Psoas muscle (tissue), 8 donors: Measurements from ENCODE around the gene PTGER2. TPM values are rescaled to one million over a fixed set of nuclear protein-coding genes. Genes with fewer than 3 reads are reported as not detected.

Experiments used
- ATAC-seq, 4 donors: fragments of 200-7000 bp; cut with Tn5 transposase; one replicate each; pipeline ENCODE4 v1.9.1; 2020; ENCODE audit warnings: moderate library complexity in 3 of 4, mild to moderate bottlenecking in 2 of 4
- DNase-seq, 2 donors: peaks; one replicate each; pipeline ENCODE4 v3.0.0-alpha.2; 2020
- H3K27ac ChIP-seq: fragments of 200-600 bp; one replicate; pipeline ENCODE4 v1.8.0; 2022
- H3K27me3 ChIP-seq, 3 donors: fragments of 200-600 bp in 1 of 3; one replicate each; pipeline versions ENCODE4 v1.6.1 to v1.8.0; 2013 to 2022; ENCODE audit warnings: low read length in 2 of 3, mild to moderate bottlenecking in 2 of 3, moderate library complexity in 1 of 3; ENCODE audit not compliant: insufficient read depth in 3 of 3
- H3K36me3 ChIP-seq, 2 donors: fragments of 200-600 bp in 1 of 2; one replicate each; pipeline versions ENCODE4 v1.6.1 to v1.8.0; 2013 to 2022; ENCODE audit warnings: low read depth in 1 of 2, mild to moderate bottlenecking in 1 of 2, moderate library complexity in 1 of 2; ENCODE audit not compliant: insufficient read depth in 1 of 2
- H3K4me1 ChIP-seq: fragments of 200-600 bp; one replicate; pipeline ENCODE4 v1.8.0; 2022
- H3K4me3 ChIP-seq: fragments of 200-600 bp; one replicate; pipeline ENCODE4 v1.8.0; 2022; ENCODE audit warnings: mild to moderate bottlenecking
- H3K9me3 ChIP-seq: fragments of 200-600 bp; one replicate; pipeline ENCODE4 v1.8.0; 2022
- CTCF ChIP-seq: fragments of 200-600 bp; IDR thresholded peaks from one replicate; pipeline ENCODE4 v1.8.0; 2022; ENCODE audit warnings: antibody characterized with exemption
- WGBS, 3 donors: extraction: QIAGEN DNeasy Blood & Tissue Kit; methylation state at CpG; one replicate each; pipeline versions ENCODE4 v1.1.6 to v1.1.7; 2013; 5-methylcytosine and 5-hydroxymethylcytosine counted together
- intact Hi-C, 2 donors: fragments of 100-400 bp; cut with DNase I; formaldehyde crosslinking; loops; one replicate each; pipeline versions ENCODE4 v1.11.0 to v1.14.2; 2022
- polyA plus RNA-seq, 3 donors: library from polyadenylated mRNA; stranded (reverse); fragments of 200-250 nt; gene quantifications; one replicate each; pipeline ENCODE4 v1.2.3, GENCODE V29; 2013
- total RNA-seq, 4 donors: library from RNA; stranded (reverse); fragmentation: NEBNext Ultra II Directional in 2 of 4; extraction: Animal tissue kit (Norgen Biotek cat#: 25700) in 2 of 4; gene quantifications; one replicate each; pipeline versions ENCODE4 v1.2.1 to v1.2.4, GENCODE V29; 2021 to 2023
- donor health status: healthy with polysubstance abuse.
- donor health status: DM: no; HTN: no; CAD: no; lungs with moderate emphysema.
- donor health status: Bipolar disorder and iron deficiency.
- donor health status: healthy.
- donor health status: DM: yes; HTN: yes; CAD: no.
- donor health status: DM: no; HTN: no; CAD: no.
- donor health status: DM: no; HTN: no; CAD: no.
- donor health status: DM: yes; HTN: yes; CAD: no.

PTGER2 gene
- total and polyA plus RNA-seq, 7 donors, result 0.08 to 0.57 (median 0.26) TPM

- Histone ChIP-seq H3K9me3 (no peaks in the 10 kb centered on the region), H3K27ac (no peak overlapping the region), H3K4me1 (no peaks in the 10 kb centered on the region), H3K36me3 (no peaks in the 10 kb centered on the region), H3K4me3 (no peak overlapping the region), H3K27me3 (no peaks in the 10 kb centered on the region)
- DNase-seq, result no peak
- WGBS, 3 donors, result 74 to 84% (median 74%) methylated on average over 6 of the region's 6 CpGs
- intact Hi-C loops, result no loop called here
- no peak for ATAC-seq
- no peak for TF ChIP-seq CTCF
Observed at GRCh38 chr14:52329678-52330369, 15.7 kb downstream of the PTGER2 start.

GRCh38 chr14:52332269-52332668, 18.2 kb downstream of the PTGER2 start:
- Histone ChIP-seq H3K27ac (no peak overlapping the region), H3K27me3 (no peaks in the 10 kb centered on the region), H3K4me3 (no peak overlapping the region), H3K36me3 (no peaks in the 10 kb centered on the region), H3K9me3 (no peaks in the 10 kb centered on the region), H3K4me1 (no peaks in the 10 kb centered on the region)
- intact Hi-C loops, result no loop called here
- no peak for ATAC-seq
- no peak for DNase-seq
- 88 to 97% (median 94%) methylated on average over 3 of the region's 3 CpGs for WGBS, 3 donors
- TF ChIP-seq CTCF, result no peak

- DNase-seq (no peak), ATAC-seq (no peak)
- WGBS, 3 donors, result 64 to 67% (median 66%) methylated on average over 5 of the region's 5 CpGs
- intact Hi-C loops, result no loop called here
- H3K4me1 ChIP-seq, result no peaks in the 10 kb centered on the region
- no peaks in the 10 kb centered on the region for H3K36me3 ChIP-seq
- H3K4me3 ChIP-seq, result no peak overlapping the region
- TF ChIP-seq CTCF, result no peak
- no peaks in the 10 kb centered on the region for H3K9me3 ChIP-seq
- no peak overlapping the region for H3K27ac ChIP-seq
- no peaks in the 10 kb centered on the region for H3K27me3 ChIP-seq
Observed at GRCh38 chr14:52333108-52333507, 19.0 kb downstream of the PTGER2 start.

- H3K4me1 ChIP-seq, result no peaks in the 10 kb centered on the region
- no peaks in the 10 kb centered on the region for H3K9me3 ChIP-seq
- no peaks in the 10 kb centered on the region for H3K36me3 ChIP-seq
- no peak for TF ChIP-seq CTCF
- H3K27ac ChIP-seq, result no peak overlapping the region
- ATAC-seq (no peak), DNase-seq (no peak)
- intact Hi-C loops, result no loop called here
- 69 to 82% (median 75%) methylated on average over 8 of the region's 8 CpGs for WGBS, 3 donors
- H3K27me3 ChIP-seq, result no peaks in the 10 kb centered on the region
- H3K4me3 ChIP-seq, result no peak overlapping the region
Observed at GRCh38 chr14:52333823-52334657, 19.9 kb downstream of the PTGER2 start.
